Choroid plexus epithelial cell (primary cell): ENCODE measurements around the gene CYFIP2.

ENCODE experiments used
- DNase-seq: peaks from one replicate; pipeline ENCODE4 v3.0.0-alpha.2; 2010; ENCODE audit warnings: low read depth
- H3K4me3 ChIP-seq: 2 replicates; pipeline ENCODE4 v1.5.1; 2011; ENCODE audit warnings: low read depth, mild to moderate bottlenecking, control low read depth, low read length, moderate library complexity
- TF ChIP-seq, protein P1 (sequence below): conservative IDR thresholded peaks from 2 replicates; pipeline ENCODE4 v1.5.1; 2011; ENCODE audit warnings: low read depth, mild to moderate bottlenecking, control low read depth, inconsistent platforms, low read length, moderate library complexity

Gene CYFIP2

DNA sequence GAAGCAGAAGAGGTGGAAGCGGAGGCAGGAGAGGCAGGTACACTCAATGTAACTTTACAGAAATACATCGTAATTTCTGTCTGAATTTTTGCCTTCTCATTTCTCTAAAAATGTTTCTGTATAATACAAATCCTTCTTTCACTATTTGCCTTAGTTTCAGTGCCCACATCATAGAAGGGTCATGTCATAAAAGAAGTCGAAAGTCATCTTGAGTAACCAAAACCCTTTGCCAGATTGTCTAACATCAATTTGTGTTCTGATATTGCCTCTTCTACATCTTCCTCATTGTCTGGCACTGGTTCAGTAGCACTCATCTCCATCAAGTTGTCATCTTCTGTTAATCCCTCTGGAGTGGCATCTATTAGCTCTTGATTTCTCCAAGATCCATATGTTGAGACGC, 6.2 kb upstream of the CYFIP2 start:
- DNase-seq, result no peak
- TF ChIP-seq, protein P1, sequence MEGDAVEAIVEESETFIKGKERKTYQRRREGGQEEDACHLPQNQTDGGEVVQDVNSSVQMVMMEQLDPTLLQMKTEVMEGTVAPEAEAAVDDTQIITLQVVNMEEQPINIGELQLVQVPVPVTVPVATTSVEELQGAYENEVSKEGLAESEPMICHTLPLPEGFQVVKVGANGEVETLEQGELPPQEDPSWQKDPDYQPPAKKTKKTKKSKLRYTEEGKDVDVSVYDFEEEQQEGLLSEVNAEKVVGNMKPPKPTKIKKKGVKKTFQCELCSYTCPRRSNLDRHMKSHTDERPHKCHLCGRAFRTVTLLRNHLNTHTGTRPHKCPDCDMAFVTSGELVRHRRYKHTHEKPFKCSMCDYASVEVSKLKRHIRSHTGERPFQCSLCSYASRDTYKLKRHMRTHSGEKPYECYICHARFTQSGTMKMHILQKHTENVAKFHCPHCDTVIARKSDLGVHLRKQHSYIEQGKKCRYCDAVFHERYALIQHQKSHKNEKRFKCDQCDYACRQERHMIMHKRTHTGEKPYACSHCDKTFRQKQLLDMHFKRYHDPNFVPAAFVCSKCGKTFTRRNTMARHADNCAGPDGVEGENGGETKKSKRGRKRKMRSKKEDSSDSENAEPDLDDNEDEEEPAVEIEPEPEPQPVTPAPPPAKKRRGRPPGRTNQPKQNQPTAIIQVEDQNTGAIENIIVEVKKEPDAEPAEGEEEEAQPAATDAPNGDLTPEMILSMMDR, result no peak
- no peak overlapping the region for H3K4me3 ChIP-seq

DNA sequence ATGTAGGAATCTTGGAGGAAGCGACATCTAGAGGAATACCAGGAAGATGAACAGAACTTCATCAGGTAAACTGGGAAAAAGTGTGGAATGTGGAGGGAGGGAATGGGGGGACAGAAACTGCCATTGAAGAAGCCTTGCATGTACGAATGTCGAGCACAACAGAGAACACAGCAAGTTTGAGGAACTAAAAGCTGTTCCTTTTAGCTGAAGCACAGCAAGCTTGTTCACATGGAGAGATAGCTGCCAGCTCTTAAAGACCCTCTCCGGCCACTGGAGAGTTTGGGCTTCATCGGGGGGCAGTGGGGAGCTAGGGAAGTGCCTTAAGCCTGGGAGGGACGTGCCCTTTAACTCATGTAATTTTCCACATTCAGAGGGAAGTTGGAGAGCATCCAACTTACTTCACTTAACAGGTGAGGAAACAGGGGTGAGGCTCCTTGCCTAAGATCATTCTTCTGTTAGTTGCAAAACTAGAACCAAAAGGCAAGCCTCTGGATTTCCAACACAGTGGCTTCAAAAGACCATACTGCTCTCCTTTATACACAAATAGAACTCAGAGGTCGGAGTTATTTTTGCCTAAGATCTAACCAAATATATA, 2.3 kb upstream of the CYFIP2 start:
- DNase-seq, result no peak
- H3K4me3 ChIP-seq, result no peak overlapping the region
- TF ChIP-seq, protein P1, result no peak

DNA sequence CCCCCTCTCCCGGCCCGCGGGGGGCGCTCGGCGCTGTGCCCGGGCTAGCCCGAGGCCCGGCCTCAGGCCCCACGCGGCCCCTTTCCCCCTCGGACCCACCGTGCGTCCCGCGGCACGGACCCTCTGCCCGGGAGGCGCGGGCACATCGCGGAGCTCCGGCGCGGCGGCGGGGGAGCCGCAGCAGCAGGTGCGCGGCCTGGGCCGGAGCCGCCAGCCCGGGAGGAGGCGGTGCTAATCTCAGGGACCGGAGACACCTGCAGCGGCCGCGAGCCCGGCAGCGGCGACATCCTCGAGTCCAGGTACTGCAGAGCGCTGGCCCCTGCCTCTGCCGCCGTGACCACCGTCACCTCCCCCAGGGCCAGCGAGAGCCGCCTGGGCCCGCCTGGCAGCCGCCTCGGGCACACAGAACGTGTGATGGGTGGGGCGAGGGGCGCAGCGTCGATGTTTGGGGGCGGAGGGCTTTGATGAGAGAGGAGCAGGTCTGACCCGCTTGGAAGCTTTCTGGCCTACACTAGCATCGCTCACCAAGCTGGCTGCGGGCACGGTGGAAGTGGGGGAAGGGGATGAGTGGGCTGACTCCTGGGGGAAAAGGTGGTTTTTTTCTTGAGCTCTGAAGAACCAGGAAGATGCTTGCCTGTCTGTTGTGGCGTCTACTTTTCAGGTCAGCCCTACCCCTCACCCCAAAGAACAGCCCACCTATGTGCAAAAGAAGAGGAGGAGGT, 524 bp downstream of the CYFIP2 start:
- TF ChIP-seq, protein P1, result no peak
- peak overlapping the region; percentile 57 for H3K4me3 ChIP-seq
- no peak for DNase-seq

DNA sequence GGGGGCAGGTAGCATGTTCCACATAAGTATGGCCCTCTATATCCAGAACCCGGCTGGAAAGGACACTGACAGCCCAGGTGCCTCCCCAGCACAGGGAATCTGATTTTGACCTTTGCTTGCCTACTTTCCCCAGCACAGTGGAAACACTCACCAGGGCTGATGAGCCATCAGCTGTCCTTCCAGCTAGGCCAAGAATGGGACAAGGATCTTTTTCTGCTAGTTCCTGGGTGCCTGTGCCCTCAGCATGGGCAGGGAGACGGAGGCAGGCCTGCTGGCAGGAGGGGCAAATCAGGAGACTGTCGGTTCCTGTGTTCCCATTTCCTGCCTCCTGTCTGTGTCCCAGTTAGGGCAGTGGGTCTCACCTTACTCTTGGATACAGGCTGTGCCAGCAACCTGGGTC, 1.1 kb downstream of the CYFIP2 start:
- no peak overlapping the region for H3K4me3 ChIP-seq
- DNase-seq, result no peak
- TF ChIP-seq, protein P1, result no peak

DNA sequence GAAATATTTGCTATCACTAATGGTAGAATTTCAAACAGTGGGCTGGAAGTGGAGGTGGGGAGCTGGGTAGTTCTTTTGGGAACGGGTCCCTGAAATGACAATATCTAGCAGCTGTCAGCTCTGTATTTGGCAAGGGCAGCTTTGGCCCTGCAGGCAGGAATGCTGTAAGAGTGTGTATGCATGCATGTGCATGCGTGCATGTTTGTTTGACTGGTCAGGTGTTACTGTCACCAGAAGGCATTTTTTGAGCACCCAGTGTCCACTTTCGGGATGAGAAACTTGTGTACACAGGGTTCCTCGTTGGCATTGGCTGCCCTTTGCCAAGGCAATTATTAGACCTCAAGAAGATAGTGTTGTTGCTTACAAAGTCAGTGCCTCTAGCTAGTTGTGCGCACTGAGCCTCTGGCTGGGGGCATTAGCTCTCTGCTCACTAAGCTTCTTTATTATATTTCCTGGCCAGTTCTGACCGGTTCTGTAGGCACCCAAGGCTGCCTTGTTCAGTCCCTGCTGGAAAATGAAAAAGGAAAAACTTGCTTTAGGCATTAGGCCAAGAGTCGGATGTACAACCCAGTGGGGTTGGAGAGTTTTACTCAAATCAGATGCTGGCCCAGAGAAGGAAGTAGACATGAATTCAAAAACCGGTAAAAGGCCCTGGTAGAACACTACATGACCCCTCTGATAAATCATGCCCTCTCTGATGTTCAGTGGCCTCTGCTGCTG, 2.0 kb downstream of the CYFIP2 start:
- TF ChIP-seq, protein P1, result peak; percentile 6
- DNase-seq, result no peak
- no peak overlapping the region for H3K4me3 ChIP-seq

DNA sequence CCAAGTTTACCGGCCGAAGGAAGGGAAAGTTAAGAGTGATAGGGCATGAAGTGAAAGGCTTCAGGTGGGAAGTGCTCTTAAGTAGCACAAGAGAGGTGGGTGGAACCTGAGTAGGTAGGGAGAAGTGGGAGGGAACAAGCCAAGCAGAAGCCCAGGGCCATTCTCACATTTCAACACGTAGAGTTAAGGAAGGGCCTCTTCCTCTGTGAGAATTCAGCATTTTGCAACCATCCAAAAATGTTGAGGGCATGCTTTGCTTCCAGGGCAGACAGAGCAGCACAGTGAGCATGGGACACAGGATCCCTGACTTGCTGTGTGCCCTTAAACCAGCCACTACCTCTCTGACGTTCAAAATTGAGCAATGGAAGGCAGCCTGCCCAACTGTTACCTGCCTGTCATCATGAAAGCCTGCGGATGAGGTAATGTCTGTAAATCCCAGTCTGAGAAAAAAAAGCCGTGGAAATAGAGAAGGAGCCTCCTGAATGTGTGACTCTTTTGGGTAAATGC, 3.3 kb downstream of the CYFIP2 start:
- TF ChIP-seq, protein P1, result no peak
- DNase-seq, result no peak
- no peak overlapping the region for H3K4me3 ChIP-seq
